Neural cell (in vitro differentiated cells): ENCODE results near the gene DGCR8. TPM values are rescaled to one million over a fixed set of nuclear protein-coding genes. Genes with fewer than 3 reads are reported as not detected.

Source experiments
- H2AFZ ChIP-seq: fragments of 200-600, 300-800 bp; sonication (generic), shearing (Covaris generic); 2 replicates; pipeline ENCODE4 v1.6.0; 2014; ENCODE audit warnings: low read depth, mild to moderate bottlenecking, antibody characterized with exemption, low read length, moderate library complexity
- H3F3A ChIP-seq: fragments of 200-600 bp; shearing (Covaris generic); 2 replicates; pipeline ENCODE4 v1.6.1; 2016; ENCODE audit warnings: mild to moderate bottlenecking, moderate library complexity, mixed read lengths, antibody characterized with exemption, low read length; ENCODE audit not compliant: insufficient read depth, poor library complexity, severe bottlenecking
- H3K27ac ChIP-seq: fragments of 200-600, 300-800 bp; sonication (generic), shearing (Covaris generic); 2 replicates; pipeline ENCODE4 v1.5.1; 2014; ENCODE audit warnings: mild to moderate bottlenecking, low read length, moderate library complexity
- H3K27me3 ChIP-seq: fragments of 300-800, 200-600 bp; sonication (generic), shearing (Covaris generic); 2 replicates; pipeline ENCODE4 v1.6.0; 2014; ENCODE audit warnings: mild to moderate bottlenecking, low read depth, low read length, moderate library complexity; ENCODE audit not compliant: insufficient read depth
- H3K36me3 ChIP-seq: fragments of 300-800, 200-600 bp; sonication (generic), shearing (Covaris generic); 2 replicates; pipeline ENCODE4 v1.5.1; 2014; ENCODE audit warnings: mild to moderate bottlenecking, antibody characterized with exemption, low read length, moderate library complexity; ENCODE audit not compliant: insufficient read depth
- H3K4me2 ChIP-seq: fragments of 300-800, 200-600 bp; sonication (generic), shearing (Covaris generic); 2 replicates; pipeline ENCODE4 v1.6.0; 2014; ENCODE audit warnings: mild to moderate bottlenecking, low read length
- H3K4me3 ChIP-seq: fragments of 300-800, 200-600 bp; sonication (generic), shearing (Covaris generic); 2 replicates; pipeline ENCODE4 v1.5.1; 2014; ENCODE audit warnings: mild to moderate bottlenecking, low read length, moderate library complexity
- H3K79me2 ChIP-seq: fragments of 200-600 bp; shearing (Covaris generic); replicated peaks from 2 replicates; pipeline ENCODE4 v1.6.0; 2014; ENCODE audit warnings: mild to moderate bottlenecking, low read length, moderate library complexity; ENCODE audit not compliant: insufficient read depth
- H3K9ac ChIP-seq: fragments of 300-800, 200-600 bp; sonication (generic), shearing (Covaris generic); 2 replicates; pipeline ENCODE4 v1.6.1; 2016; ENCODE audit warnings: mild to moderate bottlenecking, low read length, mixed read lengths
- H3K9me2 ChIP-seq: fragments of 200-600 bp; shearing (Covaris generic); 2 replicates; pipeline ENCODE4 v1.6.1; 2016; ENCODE audit warnings: mild to moderate bottlenecking, low read length, mixed read lengths; ENCODE audit not compliant: insufficient read depth
- H3K9me3 ChIP-seq: fragments of 200-600, 300-800 bp; sonication (generic), shearing (Covaris generic); 2 replicates; pipeline ENCODE4 v1.6.1; 2016; ENCODE audit warnings: mild to moderate bottlenecking, mixed run types, low read length, moderate library complexity, mixed read lengths
- H4K20me1 ChIP-seq: fragments of 200-600 bp; shearing (Covaris generic); 2 replicates; pipeline ENCODE4 v1.6.1; 2016; ENCODE audit warnings: mild to moderate bottlenecking, mixed run types; ENCODE audit not compliant: insufficient read depth
- EP300 ChIP-seq: fragments of 450-650 bp; conservative IDR thresholded peaks from 2 replicates; pipeline ENCODE4 v1.6.1; 2014; ENCODE audit warnings: antibody characterized with exemption, mild to moderate bottlenecking, moderate library complexity; ENCODE audit not compliant: poor library complexity, severe bottlenecking
- EZH2 ChIP-seq: fragments of 200-600, 300-800 bp; shearing (Covaris generic), sonication (generic); IDR thresholded peaks from 2 replicates; pipeline ENCODE4 v1.6.1; 2014; ENCODE audit warnings: antibody characterized with exemption, low read length, borderline replicate concordance, mild to moderate bottlenecking; ENCODE audit not compliant: insufficient read depth, poor library complexity, severe bottlenecking
- MXI1 ChIP-seq: fragments of 450-650 bp; conservative IDR thresholded peaks from 2 replicates; pipeline ENCODE4 v1.6.1; 2014; ENCODE audit warnings: antibody characterized with exemption, mild to moderate bottlenecking; ENCODE audit not compliant: poor library complexity, severe bottlenecking
- POLR2AphosphoS5 ChIP-seq: IDR thresholded peaks from 2 replicates; pipeline ENCODE4 v1.6.1; 2012
- RAD21 ChIP-seq: fragments of 450-650 bp; conservative IDR thresholded peaks from 2 replicates; pipeline ENCODE4 v1.6.1; 2014; ENCODE audit warnings: antibody characterized with exemption, mild to moderate bottlenecking, moderate library complexity
- SMC3 ChIP-seq: fragments of 450-650 bp; conservative IDR thresholded peaks from 2 replicates; pipeline ENCODE4 v1.6.1; 2014; ENCODE audit warnings: antibody characterized with exemption, mild to moderate bottlenecking, moderate library complexity; ENCODE audit not compliant: poor library complexity
- TAF1 ChIP-seq: IDR thresholded peaks from 2 replicates; pipeline ENCODE4 v1.6.1; 2012; ENCODE audit warnings: low read depth
- polyA plus RNA-seq: library from polyadenylated mRNA; depleted of rRNA; stranded (reverse); fragments of >200 nt; gene quantifications from 2 replicates; pipeline ENCODE4 v1.2.3, GENCODE V29; 2014
- TF ChIP-seq, protein P1 (sequence below): fragments of 450-650 bp; IDR thresholded peaks from 2 replicates; pipeline ENCODE4 v1.5.1; 2014; ENCODE audit warnings: antibody characterized with exemption, mild to moderate bottlenecking, moderate library complexity; ENCODE audit not compliant: poor library complexity, severe bottlenecking
- TF ChIP-seq, protein P2 (sequence below): IDR thresholded peaks from 2 replicates; pipeline ENCODE4 v1.6.1; 2012; ENCODE audit warnings: borderline replicate concordance

DGCR8 gene
- polyA plus RNA-seq, 1 donor from 2014 or later, result 48.9 TPM

DNA sequence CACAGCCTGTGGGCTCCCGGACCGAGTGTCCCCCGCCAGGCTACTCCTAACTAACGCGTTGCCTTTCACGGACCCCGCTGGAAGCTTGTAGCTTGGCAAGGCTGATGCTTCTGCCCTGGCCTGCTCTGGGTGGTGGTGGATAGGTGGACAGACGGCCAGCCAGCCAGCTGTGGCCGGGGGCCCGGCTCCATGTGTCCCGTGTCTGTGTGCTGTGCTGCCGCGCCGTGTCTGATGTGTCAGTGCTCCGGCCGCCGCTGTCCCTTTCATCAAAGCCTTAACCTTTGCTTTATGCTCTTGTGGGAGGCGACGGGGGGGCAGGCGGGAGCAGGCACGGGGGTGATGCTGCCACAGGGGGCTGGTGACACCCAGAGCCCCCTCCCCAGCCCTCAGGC lies 65.8 kb downstream of the DGCR8 start:
- H2AFZ ChIP-seq, result no peak overlapping the region
- no peak overlapping the region for H3K4me3 ChIP-seq
- no peaks in the 10 kb centered on the region for H3K9me2 ChIP-seq
- H4K20me1 ChIP-seq, result no peaks in the 10 kb centered on the region
- no peak overlapping the region for H3K4me2 ChIP-seq
- no peaks in the 10 kb centered on the region for H3K36me3 ChIP-seq
- no peak overlapping the region for H3K9ac ChIP-seq
- no peaks in the 10 kb centered on the region for H3F3A ChIP-seq
- no peaks in the 10 kb centered on the region for H3K79me2 ChIP-seq
- TF ChIP-seq EZH2, result no peak
- no peak for TF ChIP-seq TAF1
- TF ChIP-seq POLR2AphosphoS5, result no peak
- no peak for TF ChIP-seq SMC3
- TF ChIP-seq, protein P1, sequence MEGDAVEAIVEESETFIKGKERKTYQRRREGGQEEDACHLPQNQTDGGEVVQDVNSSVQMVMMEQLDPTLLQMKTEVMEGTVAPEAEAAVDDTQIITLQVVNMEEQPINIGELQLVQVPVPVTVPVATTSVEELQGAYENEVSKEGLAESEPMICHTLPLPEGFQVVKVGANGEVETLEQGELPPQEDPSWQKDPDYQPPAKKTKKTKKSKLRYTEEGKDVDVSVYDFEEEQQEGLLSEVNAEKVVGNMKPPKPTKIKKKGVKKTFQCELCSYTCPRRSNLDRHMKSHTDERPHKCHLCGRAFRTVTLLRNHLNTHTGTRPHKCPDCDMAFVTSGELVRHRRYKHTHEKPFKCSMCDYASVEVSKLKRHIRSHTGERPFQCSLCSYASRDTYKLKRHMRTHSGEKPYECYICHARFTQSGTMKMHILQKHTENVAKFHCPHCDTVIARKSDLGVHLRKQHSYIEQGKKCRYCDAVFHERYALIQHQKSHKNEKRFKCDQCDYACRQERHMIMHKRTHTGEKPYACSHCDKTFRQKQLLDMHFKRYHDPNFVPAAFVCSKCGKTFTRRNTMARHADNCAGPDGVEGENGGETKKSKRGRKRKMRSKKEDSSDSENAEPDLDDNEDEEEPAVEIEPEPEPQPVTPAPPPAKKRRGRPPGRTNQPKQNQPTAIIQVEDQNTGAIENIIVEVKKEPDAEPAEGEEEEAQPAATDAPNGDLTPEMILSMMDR, result no peak
- no peak for TF ChIP-seq EP300
- TF ChIP-seq, protein P2, sequence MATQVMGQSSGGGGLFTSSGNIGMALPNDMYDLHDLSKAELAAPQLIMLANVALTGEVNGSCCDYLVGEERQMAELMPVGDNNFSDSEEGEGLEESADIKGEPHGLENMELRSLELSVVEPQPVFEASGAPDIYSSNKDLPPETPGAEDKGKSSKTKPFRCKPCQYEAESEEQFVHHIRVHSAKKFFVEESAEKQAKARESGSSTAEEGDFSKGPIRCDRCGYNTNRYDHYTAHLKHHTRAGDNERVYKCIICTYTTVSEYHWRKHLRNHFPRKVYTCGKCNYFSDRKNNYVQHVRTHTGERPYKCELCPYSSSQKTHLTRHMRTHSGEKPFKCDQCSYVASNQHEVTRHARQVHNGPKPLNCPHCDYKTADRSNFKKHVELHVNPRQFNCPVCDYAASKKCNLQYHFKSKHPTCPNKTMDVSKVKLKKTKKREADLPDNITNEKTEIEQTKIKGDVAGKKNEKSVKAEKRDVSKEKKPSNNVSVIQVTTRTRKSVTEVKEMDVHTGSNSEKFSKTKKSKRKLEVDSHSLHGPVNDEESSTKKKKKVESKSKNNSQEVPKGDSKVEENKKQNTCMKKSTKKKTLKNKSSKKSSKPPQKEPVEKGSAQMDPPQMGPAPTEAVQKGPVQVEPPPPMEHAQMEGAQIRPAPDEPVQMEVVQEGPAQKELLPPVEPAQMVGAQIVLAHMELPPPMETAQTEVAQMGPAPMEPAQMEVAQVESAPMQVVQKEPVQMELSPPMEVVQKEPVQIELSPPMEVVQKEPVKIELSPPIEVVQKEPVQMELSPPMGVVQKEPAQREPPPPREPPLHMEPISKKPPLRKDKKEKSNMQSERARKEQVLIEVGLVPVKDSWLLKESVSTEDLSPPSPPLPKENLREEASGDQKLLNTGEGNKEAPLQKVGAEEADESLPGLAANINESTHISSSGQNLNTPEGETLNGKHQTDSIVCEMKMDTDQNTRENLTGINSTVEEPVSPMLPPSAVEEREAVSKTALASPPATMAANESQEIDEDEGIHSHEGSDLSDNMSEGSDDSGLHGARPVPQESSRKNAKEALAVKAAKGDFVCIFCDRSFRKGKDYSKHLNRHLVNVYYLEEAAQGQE, result no peak
- TF ChIP-seq MXI1, result no peak
- no peak for TF ChIP-seq RAD21
- H3K27me3 ChIP-seq, result no peaks in the 10 kb centered on the region
- H3K9me3 ChIP-seq, result no peaks in the 10 kb centered on the region
- no peak overlapping the region for H3K27ac ChIP-seq

DNA sequence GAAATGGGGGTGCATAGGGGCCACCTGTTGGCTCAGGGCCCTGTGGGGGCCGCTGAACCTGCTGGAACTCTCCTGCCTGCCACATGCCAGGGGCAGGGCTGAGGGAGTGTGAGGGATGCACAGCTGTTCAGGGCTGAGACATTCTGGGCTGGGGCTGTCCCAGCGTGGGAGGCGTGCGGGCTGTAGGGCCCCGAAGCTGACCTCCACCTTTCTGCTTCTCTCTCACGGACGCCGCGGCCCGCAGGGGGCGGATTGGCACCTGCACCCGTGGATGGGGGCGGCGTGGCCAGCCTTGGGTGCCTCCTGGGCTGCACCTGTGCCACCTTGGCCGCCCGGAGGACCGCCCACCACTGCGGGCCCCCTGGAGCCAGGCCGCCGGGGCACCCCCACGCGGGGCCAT lies 66.7 kb downstream of the DGCR8 start:
- Histone ChIP-seq H3K36me3 (no peaks in the 10 kb centered on the region), H3K9ac (no peak overlapping the region), H3K27ac (no peak overlapping the region), H4K20me1 (no peaks in the 10 kb centered on the region), H3K9me3 (no peaks in the 10 kb centered on the region), H3K27me3 (no peaks in the 10 kb centered on the region), H3K9me2 (no peaks in the 10 kb centered on the region), H3K79me2 (no peaks in the 10 kb centered on the region), H3K4me2 (no peak overlapping the region), H2AFZ (no peak overlapping the region), H3F3A (no peaks in the 10 kb centered on the region), H3K4me3 (no peak overlapping the region)
- TF ChIP-seq, protein P2, result no peak
- no peak for TF ChIP-seq TAF1
- no peak for TF ChIP-seq EP300
- TF ChIP-seq RAD21, result no peak
- no peak for TF ChIP-seq SMC3
- TF ChIP-seq MXI1, result no peak
